Hematopoietic multipotent progenitor cell (in vitro differentiated cells): ENCODE measurements around the gene FBXL17. TPM values are rescaled to one million over a fixed set of nuclear protein-coding genes. Genes with fewer than 3 reads are reported as not detected.

Experiments
- DNase-seq, 3 donors: peaks; one replicate each; pipeline ENCODE4 v3.0.0-alpha.2; 2011 to 2015; ENCODE audit warnings: low read depth in 2 of 3, low spot score in 2 of 3
- total RNA-seq: library from RNA; depleted of rRNA; stranded (reverse); fragments of >200 nt; gene quantifications from one replicate; pipeline ENCODE4 v1.2.3, GENCODE V29; 2012

Gene FBXL17
- total RNA-seq, 1 donor = 9.4 TPM

DNA sequence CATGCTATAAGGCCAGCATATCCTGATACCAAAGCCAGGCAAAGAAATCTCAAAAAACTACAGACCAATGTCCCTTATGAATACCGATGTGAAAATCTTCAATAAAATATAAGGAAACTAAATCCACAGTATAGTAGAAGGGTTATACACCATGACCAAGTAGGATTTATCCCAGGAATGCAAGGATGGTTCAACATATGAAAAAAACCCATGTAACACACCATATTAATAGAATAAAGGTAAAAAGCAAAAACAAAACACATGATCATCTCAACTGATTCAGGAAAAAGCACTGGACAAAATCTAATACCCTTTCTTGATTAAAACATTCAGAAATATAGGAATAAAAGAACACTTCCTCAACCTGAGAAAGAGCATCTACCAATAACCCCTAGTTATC, 6.1 kb downstream of the FBXL17 start:
- DNase-seq = no peak

DNA sequence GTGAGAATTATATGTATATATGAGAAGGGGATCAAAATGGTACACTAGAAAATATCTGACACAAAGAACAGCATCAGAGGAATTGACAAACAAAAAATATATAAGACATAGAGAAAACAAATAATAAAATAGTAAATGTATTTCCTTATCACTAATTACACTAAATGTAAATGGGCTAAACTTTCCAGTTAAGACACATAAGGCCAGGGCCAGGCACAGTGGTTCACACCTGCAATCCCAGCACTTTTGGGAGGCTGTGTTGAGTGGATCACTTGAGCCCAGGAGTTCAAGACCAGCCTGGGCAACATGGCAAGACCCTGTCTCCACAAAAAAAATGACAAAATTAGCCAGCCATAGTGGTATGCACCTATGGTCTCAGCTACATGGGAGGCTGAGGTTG, 8.5 kb downstream of the FBXL17 start:
- DNase-seq = no peak

DNA sequence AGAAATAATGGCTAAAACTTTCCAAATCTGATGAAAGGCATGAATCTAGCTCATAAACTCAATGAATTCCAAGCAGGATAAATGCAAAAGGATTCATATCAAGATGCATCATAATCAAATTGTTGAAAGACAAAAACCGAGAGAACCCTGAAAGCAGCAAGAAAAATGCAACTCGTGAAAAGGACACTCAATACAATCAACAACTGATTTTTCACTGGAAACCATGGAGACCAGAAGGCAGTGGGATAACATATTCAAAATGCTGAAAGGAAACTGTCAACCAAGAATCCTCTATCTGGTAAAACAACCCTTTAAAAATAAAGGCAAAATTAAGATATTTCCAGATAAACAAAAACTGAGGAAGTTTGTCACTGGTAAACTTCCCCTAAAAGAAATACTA, 9.5 kb downstream of the FBXL17 start:
- DNase-seq = peak in 1 of 3 donors; percentile 10

DNA sequence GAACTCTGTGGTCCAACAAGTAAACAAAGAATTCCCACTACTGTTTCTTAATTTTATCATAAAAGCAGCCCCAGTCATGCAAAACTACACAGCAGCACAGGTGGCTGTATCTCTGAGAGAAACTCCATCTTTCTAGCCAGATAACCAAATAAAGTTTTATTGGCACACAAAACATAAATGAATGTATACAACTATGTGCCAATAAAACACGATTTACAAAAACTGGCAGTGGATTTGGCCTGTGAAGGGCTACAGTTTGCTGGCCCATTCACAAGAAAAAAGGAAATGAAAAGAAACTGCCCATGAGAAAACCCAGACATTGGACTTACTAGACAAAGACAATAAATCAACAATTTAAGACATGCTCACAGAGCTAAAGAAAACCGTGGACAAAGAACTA, 10.6 kb downstream of the FBXL17 start:
- DNase-seq = no peak

DNA sequence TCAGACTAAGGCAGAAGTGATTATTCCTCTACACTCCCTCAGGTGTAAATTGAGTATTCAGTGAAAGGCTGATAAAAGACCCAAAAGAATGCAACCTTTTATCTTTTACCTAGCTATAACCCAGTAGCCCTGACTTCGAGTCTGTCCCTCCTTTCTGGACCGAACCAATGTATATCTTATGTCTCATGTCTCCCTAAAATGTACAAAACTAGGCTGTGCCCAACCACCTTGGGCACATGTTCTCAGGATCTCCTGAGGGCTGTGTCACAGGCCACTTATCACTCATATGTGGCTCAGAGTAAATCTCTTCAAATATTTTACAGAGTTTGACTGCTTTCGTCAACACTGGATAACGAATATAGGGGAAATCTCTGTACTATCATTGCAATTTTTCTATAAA, 12.7 kb downstream of the FBXL17 start:
- no peak for DNase-seq

DNA sequence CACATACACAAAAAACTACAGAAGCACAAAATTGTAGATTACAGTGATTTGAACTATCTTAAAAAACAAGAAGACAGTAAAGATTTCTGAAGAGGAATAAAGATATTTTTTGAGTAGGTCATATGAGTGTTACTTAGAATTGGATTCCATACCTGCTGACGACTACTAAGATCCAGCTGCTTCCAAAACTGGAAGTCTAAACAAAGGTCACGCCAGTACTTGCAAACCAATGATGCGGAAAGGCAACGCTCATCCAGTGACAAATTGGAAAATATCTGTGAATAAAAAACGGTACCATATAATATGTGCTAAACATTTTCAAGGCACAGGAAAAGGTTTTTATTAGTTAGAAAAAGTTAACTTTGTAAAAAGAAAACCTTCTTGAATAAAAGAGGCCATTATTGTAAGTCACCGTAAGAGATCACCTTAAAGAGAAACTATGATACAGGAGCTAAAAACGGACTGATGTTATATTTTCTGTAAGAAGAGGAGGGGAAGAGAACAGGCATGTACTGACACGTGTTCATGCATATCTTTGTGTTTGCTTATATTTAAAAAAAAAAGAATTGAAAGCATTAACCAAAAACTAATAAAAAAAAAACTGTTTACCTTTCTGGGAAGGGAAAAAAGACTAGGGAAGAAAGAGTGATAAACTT, 14.1 kb downstream of the FBXL17 start:
- DNase-seq = no peak

DNA sequence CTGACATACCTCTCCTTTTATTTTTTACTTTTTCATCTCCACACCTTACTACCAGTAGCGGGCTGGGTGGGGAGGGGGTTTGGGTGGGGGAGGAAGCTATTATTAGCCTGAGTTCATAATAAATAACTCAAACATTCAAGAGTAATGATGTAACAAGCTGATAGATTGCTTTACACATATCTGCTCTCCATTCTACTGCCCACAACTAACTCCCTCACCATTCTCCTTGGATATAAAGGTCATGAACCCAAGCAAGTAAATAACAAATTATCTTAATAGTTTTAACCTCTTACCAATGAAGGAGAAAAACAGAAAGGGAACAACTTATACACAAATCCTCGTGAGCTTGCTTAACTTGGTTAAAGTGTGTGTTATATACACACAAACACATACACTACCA, 15.4 kb downstream of the FBXL17 start:
- DNase-seq = no peak

DNA sequence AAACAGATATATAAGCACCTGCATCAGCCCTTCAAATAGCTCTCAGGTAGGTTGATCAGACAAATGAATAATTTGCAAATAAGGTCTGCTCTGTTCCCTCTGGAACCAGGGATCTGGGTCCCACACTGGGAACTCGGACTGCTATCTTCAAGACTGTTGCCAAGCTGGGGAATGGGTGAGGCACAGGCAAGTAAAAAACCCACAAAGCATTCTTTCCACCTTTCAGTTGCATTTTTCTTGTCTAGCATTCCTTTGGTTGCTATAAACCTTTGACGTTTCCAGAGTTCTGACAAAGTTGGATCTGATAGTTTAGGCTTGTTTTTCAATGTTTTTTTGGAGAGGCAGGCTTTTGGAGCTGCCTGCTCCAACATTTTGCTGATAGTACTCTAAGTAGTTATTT, 20.1 kb downstream of the FBXL17 start:
- no peak for DNase-seq

DNA sequence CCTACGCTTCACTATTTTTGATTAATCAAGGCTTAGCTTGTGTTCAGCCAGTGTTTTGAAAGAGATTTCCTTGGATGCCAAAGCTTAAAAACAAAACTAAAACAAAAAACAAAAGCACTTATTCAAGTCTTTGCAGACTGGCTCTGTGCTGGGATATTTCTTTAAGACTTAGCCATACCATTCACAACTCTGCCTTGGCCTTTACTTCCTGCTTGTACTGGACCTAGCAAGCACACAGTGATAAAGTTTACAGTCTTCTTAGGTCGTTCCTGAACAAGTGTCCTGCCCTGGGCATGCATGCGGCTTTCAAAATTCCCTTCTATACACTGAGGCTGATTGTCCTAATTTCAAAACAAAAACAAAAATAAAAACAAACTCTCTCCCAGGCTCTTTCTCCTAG, 20.7 kb downstream of the FBXL17 start:
- no peak for DNase-seq

DNA sequence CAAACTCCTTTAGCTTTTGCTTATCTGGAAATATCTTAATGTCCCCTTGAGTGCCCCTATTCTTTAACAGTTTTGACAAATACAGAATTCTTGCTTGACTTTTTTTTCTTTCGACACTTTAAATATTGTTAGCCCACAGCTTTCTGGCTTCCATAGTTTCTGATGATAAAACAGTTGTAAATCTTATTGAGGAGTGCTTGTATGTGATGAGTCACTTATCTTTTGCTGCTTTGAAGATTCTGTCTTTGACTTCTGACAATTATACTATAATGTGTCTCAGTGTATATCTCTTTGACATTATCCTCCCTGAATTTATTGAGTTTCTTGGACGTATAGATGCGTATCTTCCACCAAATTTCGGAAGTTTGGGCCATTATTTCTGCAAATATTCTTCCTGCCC, 21.6 kb downstream of the FBXL17 start:
- no peak for DNase-seq

DNA sequence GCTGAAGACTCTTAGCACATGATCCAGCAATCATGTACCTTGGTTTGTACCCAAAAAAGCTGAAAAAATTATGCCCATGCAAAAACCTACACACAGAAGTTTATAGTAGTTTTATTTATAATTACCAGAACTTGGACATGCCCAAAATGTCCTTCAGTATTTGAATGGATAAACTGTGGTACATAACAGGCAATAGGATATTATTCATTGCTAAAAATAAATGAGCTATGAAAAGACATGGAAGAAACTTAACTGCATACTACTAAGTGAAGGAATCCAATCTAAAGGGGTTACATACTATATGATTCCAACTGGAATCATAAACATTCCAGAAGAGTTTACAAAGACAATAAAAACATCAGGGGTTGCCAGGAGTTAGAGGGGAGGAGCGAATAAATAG, 25.6 kb downstream of the FBXL17 start:
- DNase-seq = no peak

DNA sequence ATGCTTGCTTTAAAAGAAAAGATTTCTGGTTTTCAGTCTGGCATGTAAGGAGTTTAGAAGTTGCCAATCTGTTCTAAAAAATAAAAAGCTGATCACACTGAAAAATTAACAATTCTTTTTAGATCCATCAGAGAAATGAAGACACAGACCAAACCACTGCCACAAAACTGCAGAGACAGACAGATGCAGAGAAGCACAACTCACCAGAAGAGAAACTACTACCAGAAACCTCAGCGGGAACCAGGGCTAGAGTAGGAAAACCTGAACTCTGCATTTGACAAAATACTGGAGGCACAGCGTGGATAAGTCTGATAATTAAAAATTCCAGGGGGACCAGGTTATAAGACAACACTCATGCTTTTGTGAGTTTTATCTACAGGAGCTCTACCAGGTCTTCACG, 28.8 kb downstream of the FBXL17 start:
- DNase-seq = no peak

DNA sequence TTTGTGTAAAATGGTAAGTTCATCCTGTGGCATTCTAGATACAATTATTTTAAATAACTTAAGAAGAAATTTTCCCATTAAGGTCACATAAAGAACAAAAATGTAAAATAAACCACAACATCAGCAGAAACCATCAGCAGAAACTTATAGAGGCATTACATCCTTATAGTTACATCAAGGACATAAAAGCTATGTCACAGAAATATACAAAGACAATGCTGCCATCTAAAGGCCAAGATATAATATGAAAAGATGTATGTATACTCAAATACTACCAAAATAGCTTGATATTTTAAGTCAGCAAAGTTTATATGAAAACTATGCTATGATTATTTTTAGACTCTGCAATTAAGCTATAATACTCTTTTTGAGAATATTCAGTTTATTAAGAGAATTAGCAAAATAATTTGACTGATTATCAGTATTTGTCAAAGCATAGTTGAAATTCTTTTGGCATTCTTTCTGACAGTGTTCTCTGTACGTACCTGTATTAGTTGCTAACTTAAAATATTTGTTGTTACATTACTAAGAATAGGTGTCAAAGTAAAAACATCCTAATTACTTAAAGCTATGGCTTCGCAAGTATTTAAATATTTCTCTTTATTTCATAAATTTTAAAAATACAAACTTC, 36.2 kb downstream of the FBXL17 start:
- peak in 2 of 3 donors; percentile 33 to 69 for DNase-seq

DNA sequence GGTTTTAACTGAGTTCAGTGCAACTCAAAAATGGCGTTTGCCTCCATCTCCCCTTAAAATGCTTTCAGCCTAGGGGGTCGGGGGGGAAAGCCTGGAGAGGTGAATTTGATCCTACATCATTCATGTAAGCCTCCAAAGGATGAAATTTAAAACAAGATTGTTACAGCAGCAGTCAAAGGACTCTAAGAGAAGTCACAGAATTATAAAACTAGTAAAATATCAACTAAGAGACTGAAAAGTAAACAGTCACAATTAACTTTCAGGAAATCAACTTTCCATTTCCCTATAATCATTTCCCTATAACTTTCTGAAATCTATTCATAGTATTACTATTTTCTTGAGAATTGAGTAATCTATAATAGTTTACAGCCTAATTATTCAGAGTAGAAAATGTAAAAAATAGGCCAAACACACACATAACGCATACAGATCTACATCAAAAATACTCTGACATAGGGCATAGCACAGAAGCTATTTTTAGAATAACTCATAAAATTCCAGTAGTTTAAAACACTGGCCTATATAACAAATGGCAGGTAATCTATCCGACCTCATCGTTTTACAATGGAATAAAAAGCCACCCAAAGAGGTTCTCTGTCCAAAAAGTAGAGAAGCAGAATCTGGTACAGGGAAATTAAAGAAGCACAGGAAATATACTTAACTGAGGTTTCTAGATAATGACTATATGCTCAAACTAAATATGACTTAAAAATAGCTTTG, 37.6 kb downstream of the FBXL17 start:
- no peak for DNase-seq

DNA sequence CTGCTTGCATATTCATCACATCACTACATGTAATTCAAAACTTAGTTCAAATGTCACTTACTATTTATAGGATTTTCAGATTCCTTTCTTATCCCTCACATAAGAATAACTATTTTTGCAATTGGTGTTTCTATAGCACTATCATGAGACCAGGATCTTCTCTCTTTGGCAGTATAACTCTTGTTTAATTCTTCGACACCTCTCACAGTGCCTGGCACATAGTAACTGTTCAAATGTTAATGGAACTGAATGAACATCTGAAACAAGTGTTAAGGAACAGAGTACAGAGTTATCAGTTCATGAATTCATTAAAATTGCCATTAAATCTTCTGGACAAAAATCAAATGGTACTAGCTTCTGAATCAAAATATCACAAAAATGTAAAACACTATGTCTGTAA, 40.0 kb downstream of the FBXL17 start:
- DNase-seq = no peak

DNA sequence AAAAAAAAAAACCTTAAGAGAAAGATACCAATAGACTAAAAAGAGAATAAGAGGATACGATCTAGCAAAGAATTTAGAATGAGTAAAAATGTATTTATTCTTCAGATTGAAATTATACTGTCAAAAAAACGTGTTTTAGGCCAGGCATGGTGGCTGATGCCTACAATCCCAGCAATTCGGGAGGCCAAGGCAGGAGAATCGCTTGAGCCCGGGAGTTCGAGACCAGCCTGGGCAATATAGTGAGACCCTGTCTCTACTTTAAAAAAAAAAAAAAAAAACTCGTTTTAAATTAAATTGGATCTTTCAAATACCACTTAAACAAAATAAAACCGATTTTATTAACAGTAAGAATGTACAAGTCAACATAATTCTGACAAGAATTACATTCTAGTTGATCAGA, 41.8 kb downstream of the FBXL17 start:
- DNase-seq = no peak

DNA sequence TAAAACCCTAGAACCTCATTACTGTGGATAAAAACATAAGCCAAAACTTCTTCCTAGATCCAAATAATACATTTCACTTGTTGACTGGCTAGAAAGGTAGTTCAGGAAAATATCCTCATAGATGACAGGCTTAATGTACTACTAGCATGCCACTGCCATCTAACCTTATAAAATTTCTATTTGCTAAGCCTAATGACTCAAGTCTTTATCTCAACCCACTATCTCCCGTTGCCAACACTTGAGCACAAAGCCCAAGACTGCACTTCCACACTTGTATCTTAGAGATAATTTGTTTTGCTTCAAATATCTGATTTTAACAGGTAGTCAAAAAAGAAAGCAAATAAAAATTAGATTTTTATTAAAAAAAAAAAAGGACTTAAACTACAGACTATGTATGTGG, 42.7 kb downstream of the FBXL17 start:
- no peak for DNase-seq

DNA sequence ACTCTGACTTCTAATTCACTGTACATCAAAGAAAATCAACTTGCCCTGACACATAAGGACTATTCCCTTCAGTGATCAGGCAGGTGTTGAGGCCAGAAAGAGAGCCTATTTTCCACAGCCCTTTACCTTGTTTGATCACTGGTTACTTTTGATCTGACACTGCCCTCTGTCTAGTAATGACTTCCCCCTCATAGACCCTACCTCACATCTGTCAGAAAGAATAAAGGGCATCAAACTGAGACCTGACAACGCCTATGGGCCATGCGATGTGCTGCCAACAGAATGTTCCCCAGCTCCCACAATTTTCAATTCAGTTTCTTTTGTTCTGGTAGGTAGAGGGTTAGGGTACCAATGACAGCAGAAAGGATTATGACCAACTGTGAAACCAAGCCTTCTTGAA, 47.7 kb downstream of the FBXL17 start:
- no peak for DNase-seq

DNA sequence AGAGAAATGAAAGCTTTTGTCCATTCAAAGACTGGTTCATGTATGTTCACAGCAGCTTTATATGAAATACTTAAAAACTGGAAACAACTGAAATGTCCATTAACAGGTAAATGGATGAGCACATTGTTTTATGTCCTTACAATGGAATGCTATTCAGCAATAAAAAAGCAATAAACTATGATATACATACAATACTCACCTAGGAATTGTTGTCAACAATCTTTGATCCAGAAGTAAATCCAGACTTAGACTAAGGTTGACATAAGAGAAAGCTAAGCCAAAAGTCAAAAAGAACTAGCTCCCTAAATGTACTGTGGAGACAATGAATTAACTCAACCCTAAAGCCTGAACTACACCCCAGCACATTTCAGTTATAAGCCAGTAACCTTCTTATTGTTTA, 54.9 kb downstream of the FBXL17 start:
- DNase-seq = no peak

DNA sequence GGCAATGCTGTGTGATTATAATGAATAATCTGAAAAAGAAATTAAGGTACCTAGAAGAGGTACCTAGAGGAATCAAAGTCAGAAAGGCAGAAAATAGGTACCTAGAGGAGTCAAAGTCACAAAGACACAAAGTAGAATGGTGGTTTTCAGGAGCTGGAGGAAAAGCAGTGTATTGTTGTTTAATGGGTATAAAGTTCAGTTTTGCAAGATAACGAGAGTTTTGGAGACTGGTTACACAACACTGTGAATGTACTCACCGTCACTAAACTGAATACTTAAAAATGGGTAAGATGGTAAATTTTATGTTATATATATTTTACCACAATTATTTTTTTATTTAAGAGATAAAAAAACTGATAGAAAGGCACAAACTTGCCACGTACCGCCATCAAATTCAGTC, 57.0 kb downstream of the FBXL17 start:
- no peak for DNase-seq

DNA sequence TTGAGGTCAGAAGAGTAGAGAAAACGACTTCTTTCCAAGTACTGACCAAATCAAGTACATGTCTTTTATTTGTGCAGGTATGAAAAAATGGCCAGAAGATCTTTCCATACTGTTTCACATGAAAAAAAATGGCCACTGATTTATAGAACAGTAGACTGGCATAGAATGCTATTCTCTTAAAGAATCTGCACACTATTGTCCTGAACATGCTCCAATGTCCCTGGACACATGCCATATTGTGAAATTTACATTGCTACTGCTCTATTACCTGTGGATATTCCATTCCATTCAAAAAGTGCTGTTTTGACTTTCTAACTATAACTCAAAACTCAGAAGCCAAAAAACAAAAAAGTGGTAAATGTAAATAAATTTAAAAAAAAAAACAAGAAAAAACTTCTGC, 60.6 kb downstream of the FBXL17 start:
- DNase-seq = no peak

DNA sequence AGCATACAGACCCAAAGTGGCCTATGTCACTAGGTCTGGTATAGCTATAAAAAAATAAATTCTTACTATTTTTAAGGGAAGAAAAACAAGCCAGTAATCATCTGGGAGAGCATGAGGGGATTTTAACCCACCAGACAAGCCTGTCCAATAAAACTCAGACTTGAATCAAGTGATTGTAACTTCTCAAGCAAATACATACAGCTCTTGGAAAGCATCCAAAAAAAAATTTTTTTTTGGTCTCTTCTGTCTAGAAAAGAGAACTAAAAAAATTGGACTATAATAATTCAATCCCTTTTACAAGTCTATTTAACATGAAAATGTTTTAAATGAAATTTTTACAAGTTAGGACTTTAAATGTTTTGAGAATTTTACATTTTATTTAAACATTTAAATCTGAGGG, 61.7 kb downstream of the FBXL17 start:
- DNase-seq = peak in 1 of 3 donors; percentile 20
